Measurements from ENCODE around the gene CFC1.
"Not testable (repeated sequence)": the region's sequence is repeated elsewhere in the genome, so short reads cannot be mapped to it uniquely, and the experiment has no call there.

CFC1 gene

DNA sequence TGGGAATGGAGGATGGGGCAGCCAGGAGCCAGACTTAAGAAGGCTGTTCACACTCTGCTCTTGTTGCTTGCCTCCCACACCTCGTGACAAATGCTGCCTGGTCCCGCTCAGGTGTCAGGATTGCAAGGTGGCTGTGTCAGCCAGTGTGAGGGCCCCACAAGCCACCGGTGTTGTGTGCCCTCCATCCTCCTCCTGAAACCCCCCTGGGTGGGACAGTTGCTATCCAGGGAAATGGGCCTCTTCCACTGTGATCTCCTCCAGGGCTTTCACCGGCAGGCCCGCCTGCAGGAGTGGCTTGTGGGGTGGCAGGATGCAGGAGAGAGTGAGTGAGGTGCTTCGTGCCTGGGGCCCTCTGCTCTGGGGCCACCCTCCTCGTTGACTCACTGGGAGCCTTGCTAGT lies 16.4 kb downstream of the CFC1 start:
- DNase-seq (ENCODE audit: low read depth), result not testable (repeated sequence)

DNA sequence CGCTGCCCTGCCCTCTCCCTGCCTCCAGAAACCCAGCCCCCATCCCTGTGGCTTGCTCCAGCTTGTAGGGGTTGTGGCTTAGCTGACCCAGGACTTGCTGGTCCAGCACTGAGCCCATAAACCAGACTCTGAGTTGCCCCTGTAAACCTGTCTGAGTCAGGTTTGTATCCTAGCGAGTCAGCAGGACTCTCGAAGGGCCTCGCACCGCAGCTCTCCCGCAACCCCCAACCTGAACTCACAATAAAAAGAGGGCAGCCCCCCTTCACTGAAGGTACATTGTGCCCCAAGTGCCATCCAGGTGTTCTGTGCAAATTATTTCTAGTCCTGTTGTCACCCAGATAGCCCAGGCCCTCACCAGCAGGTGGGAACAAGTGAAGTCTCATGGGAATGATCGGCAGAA lies 17.9 kb downstream of the CFC1 start:
- DNase-seq (ENCODE audit: low read depth), result not testable (repeated sequence)

DNA sequence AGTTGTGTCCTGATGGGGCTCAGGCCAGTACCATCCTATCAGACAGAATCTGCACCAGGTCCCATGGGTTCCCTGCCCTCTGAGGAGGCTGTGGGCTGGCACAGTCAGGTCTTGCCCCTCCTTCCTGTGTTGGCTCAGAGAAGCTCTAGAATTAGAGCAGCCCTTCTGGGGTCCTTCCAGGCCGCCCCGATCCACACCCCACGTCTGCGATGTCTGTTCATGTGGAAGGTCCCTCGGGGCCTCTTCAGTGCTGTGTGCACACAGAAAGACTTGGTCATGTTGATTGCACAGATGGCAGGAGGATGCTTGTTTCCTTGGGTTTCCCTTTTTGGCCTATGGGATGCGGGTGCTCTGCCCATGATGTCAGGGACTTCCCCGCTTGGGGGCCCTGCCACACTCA lies 20.3 kb downstream of the CFC1 start:
- DNase-seq (ENCODE audit: low read depth), result not testable (repeated sequence)

DNA sequence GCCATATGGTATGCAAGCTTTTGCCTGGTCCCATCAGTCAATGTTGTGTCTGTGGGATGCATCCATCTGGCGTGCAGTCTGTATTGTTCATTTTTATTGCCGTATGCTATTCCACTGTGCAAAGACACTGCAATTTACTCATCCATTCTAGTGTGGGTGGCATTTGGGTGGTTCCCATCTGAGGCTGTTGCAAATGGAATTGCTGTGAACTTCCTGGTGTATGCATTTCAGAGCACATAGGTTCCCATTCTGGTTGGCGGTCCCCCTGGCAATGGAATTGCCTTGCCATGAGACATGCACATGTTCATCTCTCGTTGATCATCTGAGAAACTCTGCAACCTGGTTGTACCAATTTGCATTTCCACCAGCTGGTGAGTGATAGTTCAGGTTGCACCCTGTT lies 21.8 kb downstream of the CFC1 start:
- not testable (repeated sequence) for DNase-seq (ENCODE audit: low read depth)

DNA sequence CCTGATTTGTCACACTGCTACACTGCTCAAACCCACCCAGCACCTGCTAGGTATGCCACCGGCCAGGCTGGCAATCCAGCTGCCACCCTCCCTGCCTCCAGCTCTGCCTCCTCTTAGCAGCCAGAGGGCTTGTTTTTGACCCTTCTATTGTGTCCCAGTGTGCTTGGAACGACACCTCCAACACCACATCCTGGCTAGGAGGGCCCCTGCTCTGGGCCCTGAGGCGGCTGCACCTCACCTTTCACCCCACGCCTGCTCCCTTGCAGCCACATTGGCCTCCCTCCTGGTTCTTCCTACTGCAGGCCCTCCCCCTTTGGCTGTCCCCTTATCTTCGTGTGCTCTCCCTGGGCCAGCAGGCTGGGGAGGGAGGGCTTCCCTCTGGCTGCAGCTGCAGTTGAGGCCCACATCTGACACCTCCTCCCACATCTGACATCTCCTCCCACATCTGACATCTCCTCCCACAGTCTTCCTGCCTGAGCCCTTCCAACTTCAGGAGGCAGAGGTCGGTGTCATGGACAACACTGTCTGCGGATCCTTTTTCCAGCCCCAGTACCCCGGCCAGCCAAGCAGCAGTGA lies 23.1 kb downstream of the CFC1 start:
- DNase-seq (ENCODE audit: low read depth), result not testable (repeated sequence)

DNA sequence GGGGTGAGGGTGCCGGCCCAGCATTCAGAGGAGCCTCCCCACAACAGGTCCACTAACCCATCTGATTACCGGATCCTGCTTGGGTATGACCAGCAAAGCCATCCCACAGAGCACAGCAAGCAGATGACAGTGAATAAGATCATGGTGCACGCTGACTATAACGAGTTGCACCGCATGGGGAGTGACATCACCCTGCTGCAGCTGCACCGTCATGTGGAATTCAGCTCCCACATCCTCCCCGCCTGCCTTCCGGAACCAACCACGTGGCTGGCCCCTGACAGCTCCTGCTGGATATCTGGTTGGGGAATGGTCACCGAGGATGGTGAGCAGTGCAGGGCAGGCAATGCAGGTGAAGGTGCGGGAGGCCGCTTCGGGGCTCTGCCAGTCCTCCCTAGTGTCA lies 25.1 kb downstream of the CFC1 start:
- DNase-seq (ENCODE audit: low read depth), result not testable (repeated sequence)

DNA sequence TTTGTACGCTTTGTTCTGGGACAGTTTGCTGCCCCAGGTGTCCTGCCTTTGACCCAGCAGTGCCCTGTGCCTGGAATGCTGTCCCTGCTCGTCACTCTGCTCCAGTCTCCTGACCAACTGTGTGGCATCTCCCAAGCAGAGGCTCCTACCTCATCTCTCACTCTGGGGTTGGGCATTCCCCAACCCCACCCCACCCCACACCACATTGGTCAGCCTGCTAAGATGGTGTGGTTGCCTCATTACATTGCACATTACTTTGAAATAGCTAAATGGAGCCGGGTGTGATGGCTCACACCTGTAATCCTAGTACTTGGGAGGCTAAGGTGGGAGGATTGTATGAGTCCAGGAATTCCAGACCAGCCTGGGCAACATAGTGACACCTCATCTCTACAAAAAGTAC lies 27.4 kb downstream of the CFC1 start:
- not testable (repeated sequence) for DNase-seq (ENCODE audit: low read depth)

DNA sequence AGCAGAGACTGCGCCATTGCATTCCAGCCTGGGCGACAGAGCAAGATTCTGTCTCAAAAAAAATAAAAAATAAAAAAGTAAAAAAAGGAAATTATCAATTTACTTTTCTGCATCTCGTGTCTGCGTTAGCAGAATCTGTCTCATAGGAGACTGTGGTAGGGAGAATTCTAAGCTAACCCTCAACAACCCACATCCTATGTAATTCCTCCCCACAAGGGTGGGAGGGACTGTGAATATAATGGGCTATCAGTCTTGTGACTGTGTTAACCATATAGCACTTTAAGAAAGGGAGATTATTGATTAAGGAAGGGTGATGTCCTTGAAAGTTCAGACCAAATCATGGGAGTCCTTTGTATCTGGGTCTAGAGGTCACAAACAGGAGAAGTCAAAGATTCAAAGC lies 33.2 kb downstream of the CFC1 start:
- not testable (repeated sequence) for DNase-seq (ENCODE audit: low read depth)

DNA sequence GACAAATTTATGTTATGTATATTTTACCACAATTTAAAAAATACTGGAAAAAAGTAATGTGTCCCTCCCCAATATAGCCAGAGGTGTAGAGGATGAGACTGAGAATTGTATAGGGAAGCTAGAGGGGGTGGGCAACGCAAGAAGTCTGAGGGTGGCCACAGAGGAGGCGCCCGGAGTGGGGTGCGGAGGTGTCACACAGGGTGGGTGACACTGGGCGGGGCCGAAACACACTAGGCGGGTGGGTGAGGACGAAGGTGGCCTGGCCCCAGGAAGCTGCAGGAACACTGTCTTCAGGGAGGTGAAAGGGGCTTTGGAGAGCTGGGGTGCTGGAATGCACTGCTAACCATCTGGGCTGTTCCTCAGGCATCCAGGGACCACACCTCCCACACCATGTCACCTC lies 42.9 kb downstream of the CFC1 start:
- DNase-seq (ENCODE audit: low read depth), result not testable (repeated sequence)

DNA sequence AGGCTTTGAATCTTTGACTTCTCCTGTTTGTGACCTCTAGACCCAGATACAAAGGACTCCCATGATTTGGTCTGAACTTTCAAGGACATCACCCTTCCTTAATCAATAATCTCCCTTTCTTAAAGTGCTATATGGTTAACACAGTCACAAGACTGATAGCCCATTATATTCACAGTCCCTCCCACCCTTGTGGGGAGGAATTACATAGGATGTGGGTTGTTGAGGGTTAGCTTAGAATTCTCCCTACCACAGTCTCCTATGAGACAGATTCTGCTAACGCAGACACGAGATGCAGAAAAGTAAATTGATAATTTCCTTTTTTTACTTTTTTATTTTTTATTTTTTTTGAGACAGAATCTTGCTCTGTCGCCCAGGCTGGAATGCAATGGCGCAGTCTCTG lies 45.2 kb downstream of the CFC1 start:
- DNase-seq (ENCODE audit: low read depth), result not testable (repeated sequence)

DNA sequence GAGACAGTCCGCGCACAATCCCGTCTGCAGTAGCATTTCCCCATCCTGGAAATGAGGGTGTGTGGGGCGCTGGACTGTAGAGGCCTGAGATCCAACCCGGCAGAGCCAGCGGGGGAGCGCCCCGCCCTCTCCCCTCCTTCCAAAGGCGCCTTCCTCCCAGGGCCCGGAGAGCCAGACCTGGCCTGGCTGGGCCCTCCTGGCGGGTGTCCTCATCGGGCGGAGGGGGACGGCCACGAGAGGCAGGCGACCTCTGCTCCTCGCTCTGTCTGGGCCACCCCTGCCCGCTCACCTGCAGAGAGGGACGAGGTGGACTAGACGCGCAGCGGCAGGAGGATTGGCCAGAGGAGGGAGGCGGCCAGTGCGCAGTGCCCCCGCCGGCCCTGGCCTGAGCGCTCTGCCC lies 49.9 kb downstream of the CFC1 start:
- DNase-seq (ENCODE audit: low read depth), result not testable (repeated sequence)

DNA sequence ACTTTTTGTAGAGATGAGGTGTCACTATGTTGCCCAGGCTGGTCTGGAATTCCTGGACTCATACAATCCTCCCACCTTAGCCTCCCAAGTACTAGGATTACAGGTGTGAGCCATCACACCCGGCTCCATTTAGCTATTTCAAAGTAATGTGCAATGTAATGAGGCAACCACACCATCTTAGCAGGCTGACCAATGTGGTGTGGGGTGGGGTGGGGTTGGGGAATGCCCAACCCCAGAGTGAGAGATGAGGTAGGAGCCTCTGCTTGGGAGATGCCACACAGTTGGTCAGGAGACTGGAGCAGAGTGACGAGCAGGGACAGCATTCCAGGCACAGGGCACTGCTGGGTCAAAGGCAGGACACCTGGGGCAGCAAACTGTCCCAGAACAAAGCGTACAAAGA lies 51.0 kb downstream of the CFC1 start:
- DNase-seq (ENCODE audit: low read depth), result not testable (repeated sequence)

DNA sequence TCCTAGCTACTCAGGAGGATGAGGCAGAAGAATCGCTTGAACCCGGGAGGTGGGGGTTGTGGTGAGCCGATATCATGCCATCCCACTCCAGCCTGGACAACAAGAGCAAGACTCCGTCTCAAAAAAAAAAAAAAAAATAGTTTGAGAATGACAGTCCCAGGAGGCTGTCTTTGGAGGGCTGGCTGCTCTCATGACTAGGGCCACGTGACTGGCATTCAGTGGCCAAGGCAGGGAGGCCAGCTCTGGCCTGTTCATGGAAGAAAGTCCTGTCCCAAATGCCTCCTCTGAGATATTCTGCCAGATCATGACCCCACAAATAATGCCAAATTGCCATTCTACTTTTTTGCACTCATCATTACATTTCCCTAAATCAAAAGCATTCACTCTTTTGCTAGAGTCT lies 54.4 kb downstream of the CFC1 start:
- not testable (repeated sequence) for DNase-seq (ENCODE audit: low read depth)

DNA sequence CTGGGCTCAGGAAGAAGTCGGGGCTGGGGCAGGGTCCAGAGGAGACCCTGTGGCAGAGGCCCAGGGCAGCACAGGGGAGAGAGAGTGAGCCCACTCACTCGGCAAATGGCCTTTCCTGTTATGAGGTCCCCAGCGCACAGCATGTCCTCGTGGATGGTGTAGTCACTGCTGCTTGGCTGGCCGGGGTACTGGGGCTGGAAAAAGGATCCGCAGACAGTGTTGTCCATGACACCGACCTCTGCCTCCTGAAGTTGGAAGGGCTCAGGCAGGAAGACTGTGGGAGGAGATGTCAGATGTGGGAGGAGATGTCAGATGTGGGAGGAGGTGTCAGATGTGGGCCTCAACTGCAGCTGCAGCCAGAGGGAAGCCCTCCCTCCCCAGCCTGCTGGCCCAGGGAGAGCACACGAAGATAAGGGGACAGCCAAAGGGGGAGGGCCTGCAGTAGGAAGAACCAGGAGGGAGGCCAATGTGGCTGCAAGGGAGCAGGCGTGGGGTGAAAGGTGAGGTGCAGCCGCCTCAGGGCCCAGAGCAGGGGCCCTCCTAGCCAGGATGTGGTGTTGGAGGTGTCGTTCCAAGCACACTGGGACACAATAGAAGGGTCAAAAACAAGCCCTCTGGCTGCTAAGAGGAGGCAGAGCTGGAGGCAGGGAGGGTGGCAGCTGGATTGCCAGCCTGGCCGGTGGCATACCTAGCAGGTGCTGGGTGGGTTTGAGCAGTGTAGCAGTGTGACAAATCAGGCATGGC lies 55.4 kb downstream of the CFC1 start:
- not testable (repeated sequence) for DNase-seq (ENCODE audit: low read depth)

DNA sequence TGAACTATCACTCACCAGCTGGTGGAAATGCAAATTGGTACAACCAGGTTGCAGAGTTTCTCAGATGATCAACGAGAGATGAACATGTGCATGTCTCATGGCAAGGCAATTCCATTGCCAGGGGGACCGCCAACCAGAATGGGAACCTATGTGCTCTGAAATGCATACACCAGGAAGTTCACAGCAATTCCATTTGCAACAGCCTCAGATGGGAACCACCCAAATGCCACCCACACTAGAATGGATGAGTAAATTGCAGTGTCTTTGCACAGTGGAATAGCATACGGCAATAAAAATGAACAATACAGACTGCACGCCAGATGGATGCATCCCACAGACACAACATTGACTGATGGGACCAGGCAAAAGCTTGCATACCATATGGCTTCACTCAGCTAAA lies 56.6 kb downstream of the CFC1 start:
- not testable (repeated sequence) for DNase-seq (ENCODE audit: low read depth)
